ENCODE results near the gene WDR38.

Gene WDR38

GRCh38 chr9:124881138-124881743 lies 28.0 kb downstream of the WDR38 start:
- Mint-ChIP-seq H3K27me3 (no peaks in the 10 kb centered on the region), H3K27ac (no peak overlapping the region), H3K4me3 (no peak overlapping the region), H3K4me1 (peaks cover 6% of the 10 kb centered on the region), H3K9me3 (no peaks in the 10 kb centered on the region)
- no peak for ATAC-seq
- no peak for DNase-seq

DNA sequence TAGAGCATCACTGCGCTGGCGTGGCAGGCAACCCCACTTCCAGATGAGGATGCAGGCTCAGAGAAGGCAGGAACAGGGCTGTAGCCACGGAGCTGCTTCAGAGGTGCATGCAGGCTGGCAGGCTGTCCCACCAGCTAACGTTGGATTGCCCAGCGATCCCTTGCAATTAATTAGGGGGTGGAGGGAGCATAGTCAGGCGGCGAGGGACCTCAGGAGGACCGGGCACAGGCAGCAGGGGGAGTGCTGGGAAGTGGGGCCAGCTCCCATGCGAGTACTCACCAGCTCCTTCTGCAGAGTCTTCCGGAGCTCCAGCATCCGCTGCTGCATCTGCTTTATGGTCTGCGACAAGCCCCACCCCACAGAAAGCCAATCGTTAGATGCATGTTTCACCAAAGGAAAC lies 29.0 kb downstream of the WDR38 start:
- no peaks in the 10 kb centered on the region for H3K27me3 Mint-ChIP-seq
- H3K4me3 Mint-ChIP-seq: no peak overlapping the region
- H3K4me1 Mint-ChIP-seq: peaks cover under 1% of the 10 kb centered on the region
- H3K9me3 Mint-ChIP-seq: no peaks in the 10 kb centered on the region
- H3K27ac Mint-ChIP-seq: no peak overlapping the region
- no peak for DNase-seq
- no peak for ATAC-seq

DNA sequence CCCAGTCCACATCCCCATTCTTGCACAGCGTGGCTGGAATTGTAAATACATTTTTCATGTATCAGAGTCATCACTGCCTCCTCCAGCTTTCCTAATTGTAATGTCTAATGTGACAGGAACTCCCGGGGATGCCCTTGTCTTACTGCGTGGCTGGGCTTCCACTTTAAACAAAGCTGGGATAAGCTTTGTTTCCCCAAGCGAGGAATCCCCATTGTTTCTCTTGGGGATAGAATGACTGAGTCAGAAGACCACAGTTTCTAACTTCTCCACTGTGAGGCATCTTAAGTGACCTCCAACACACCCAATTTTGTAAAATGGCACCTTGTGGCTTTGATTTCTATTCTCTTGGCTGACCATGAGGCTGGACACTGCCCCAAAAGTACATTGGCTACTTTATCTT lies 31.1 kb downstream of the WDR38 start:
- ATAC-seq (no peak), DNase-seq (no peak)
- no peak overlapping the region for H3K4me3 Mint-ChIP-seq
- H3K27ac Mint-ChIP-seq: no peak overlapping the region
- H3K27me3 Mint-ChIP-seq: no peaks in the 10 kb centered on the region
- no peaks in the 10 kb centered on the region for H3K9me3 Mint-ChIP-seq
- no peaks in the 10 kb centered on the region for H3K4me1 Mint-ChIP-seq

GRCh38 chr9:124885551-124885950 lies 32.3 kb downstream of the WDR38 start:
- DNase-seq (no peak), ATAC-seq (no peak)
- H3K4me3 Mint-ChIP-seq: no peak overlapping the region
- H3K27ac Mint-ChIP-seq: no peak overlapping the region
- H3K9me3 Mint-ChIP-seq: no peaks in the 10 kb centered on the region
- H3K27me3 Mint-ChIP-seq: peaks cover 4% of the 10 kb centered on the region
- no peaks in the 10 kb centered on the region for H3K4me1 Mint-ChIP-seq

DNA sequence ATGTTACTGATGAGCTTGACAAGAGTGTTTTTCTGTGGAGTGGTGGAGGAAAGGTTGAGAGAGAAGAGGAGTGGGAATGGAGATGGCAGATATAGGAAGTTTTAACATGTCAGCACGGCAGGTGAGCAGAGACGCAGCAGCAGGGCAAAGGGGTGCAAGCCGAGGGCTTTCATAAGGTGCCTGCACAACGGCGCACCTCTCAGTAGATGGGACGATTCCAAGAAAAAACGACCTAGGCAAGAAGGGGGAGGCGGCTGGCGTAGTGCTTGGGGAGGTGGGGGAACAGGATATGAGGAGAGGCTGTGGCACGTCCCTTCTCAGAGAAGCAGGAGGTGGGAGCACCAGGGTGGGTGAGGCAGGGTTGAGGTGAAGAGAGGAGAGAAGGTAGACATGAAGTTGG lies 33.2 kb downstream of the WDR38 start:
- no peak for ATAC-seq
- no peaks in the 10 kb centered on the region for H3K4me1 Mint-ChIP-seq
- no peak overlapping the region for H3K27ac Mint-ChIP-seq
- H3K4me3 Mint-ChIP-seq: no peak overlapping the region
- no peak for DNase-seq
- H3K27me3 Mint-ChIP-seq: peaks cover 7% of the 10 kb centered on the region
- H3K9me3 Mint-ChIP-seq: no peaks in the 10 kb centered on the region

GRCh38 chr9:124886866-124887492 lies 33.7 kb downstream of the WDR38 start:
- Mint-ChIP-seq H3K4me3 (no peak overlapping the region), H3K27ac (no peak overlapping the region), H3K27me3 (peaks cover 7% of the 10 kb centered on the region), H3K9me3 (no peaks in the 10 kb centered on the region), H3K4me1 (no peaks in the 10 kb centered on the region)
- DNase-seq: no peak
- no peak for ATAC-seq

DNA sequence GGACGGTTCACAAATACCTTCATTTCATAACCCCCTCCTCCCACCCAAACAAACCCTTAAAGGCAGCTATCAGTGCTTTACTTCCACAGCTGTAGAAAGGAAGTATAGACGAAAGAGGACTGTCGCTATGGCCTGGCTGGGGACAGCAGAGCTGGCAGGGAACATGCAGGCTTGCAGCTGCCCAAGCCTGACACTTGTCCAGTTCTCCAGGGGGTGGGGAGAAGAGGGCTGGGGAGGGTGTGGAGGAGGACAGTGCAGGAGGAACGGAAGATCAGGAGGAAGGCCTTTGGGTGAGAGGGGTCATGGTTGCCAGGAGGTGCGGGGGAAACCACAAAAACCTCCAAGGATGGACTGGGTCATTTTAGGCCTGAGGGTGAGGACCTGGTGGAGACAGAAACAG lies 34.6 kb downstream of the WDR38 start:
- no peak for DNase-seq
- no peak for ATAC-seq
- Mint-ChIP-seq H3K9me3 (no peaks in the 10 kb centered on the region), H3K4me1 (no peaks in the 10 kb centered on the region), H3K4me3 (no peak overlapping the region), H3K27me3 (peaks cover 7% of the 10 kb centered on the region), H3K27ac (no peak overlapping the region)

GRCh38 chr9:124889006-124889405 lies 35.7 kb downstream of the WDR38 start:
- no peaks in the 10 kb centered on the region for H3K4me1 Mint-ChIP-seq
- no peak overlapping the region for H3K4me3 Mint-ChIP-seq
- peaks cover 7% of the 10 kb centered on the region for H3K27me3 Mint-ChIP-seq
- H3K27ac Mint-ChIP-seq: no peak overlapping the region
- DNase-seq (no peak), ATAC-seq (no peak)
- H3K9me3 Mint-ChIP-seq: no peaks in the 10 kb centered on the region

- H3K27me3 Mint-ChIP-seq: peaks cover 7% of the 10 kb centered on the region
- H3K27ac Mint-ChIP-seq: no peak overlapping the region
- DNase-seq (no peak), ATAC-seq (no peak)
- H3K4me1 Mint-ChIP-seq: peaks cover 7% of the 10 kb centered on the region
- no peak overlapping the region for H3K4me3 Mint-ChIP-seq
- H3K9me3 Mint-ChIP-seq: no peaks in the 10 kb centered on the region
These were observed 36.9 kb downstream of the WDR38 start for GRCh38 chr9:124890179-124890578.

DNA sequence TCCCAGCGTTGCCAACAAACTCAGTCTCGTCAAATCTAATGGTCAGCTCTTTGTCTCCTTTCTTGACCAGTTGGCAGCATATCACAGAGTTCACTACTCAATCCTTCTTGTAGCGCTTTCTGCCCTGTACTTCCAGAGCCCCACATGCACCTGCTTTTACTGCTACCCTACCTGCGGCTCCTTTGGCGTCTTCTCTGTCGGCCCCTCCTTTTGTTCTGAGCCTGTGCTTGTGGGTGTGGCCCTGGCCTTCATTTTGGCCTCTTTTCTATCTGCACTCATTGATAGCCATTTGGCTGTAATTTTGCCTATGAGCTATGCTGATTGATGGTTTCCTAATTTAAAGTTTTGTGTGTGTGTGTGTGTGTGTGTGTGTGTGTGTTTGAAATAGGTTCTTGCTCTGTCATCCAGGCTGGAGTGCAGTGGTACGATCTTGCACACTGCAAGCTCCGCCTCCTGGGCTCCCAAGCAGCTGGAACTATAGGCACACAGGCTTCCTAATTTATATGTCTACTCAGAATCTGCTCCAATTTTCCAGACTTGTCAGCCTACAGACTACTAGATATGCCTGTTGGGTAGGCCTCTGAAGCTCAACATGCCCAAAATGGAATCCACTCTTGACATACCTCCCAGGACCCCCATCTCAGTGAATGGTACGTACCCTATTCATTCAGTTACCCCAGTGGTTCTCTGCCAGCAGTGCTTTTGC lies 40.9 kb downstream of the WDR38 start:
- ATAC-seq: no peak
- H3K4me3 Mint-ChIP-seq: no peak overlapping the region
- peaks cover 7% of the 10 kb centered on the region for H3K27me3 Mint-ChIP-seq
- no peak for DNase-seq
- H3K9me3 Mint-ChIP-seq: no peaks in the 10 kb centered on the region
- no peak overlapping the region for H3K27ac Mint-ChIP-seq
- peaks cover 20% of the 10 kb centered on the region for H3K4me1 Mint-ChIP-seq

DNA sequence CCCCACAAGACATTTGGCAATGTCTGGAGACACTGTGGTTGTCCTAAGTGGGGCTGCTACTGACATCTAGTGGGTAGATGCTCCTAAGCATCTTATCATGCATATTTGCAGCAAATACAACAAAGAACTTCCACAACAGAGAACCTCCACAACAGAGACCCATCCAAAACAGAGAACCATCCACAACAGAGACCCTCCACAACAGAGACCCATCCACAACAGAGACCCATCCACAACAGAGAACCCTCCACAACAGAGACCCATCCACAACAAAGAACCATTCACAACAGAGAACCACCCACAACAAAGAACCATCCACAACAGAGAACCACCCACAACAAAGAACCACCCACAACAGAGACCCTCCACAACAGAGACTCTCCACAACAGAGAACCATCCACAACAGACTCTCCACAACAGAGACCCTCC lies 41.5 kb downstream of the WDR38 start:
- Mint-ChIP-seq H3K27me3 (peaks cover 7% of the 10 kb centered on the region), H3K4me3 (no peak overlapping the region), H3K27ac (peak overlapping the region; percentile 1 to 56), H3K9me3 (no peaks in the 10 kb centered on the region), H3K4me1 (peaks cover 20% of the 10 kb centered on the region)
- ATAC-seq: peak; percentile 87
- peak; percentile 29 to 45 for DNase-seq

- H3K9me3 Mint-ChIP-seq: no peaks in the 10 kb centered on the region
- no peak for ATAC-seq
- no peak for DNase-seq
- H3K4me1 Mint-ChIP-seq: peaks cover 20% of the 10 kb centered on the region
- H3K27ac Mint-ChIP-seq: no peak overlapping the region
- no peaks in the 10 kb centered on the region for H3K27me3 Mint-ChIP-seq
- no peak overlapping the region for H3K4me3 Mint-ChIP-seq
These were observed 44.6 kb downstream of the WDR38 start for GRCh38 chr9:124897570-124898460.

DNA sequence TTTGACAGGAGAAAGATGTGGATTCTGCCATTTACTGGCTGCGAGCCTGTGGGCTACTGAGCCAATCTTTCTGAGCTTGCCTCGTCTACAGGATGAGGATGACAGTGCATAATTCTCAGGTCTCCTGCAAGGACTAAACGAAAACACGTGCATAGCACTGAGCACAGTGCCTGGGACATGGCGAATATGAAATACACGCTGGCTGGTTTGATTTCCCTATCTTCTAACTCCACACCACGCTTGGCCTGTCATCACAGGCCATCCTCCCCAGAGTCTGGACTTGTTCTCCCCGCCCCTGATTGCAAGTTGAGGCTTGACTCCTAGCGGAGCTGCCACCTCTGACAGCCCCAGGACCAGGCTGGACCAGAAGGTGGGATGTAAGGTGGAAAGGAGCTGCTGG lies 46.6 kb downstream of the WDR38 start:
- H3K9me3 Mint-ChIP-seq: no peaks in the 10 kb centered on the region
- H3K4me1 Mint-ChIP-seq: peaks cover 16% of the 10 kb centered on the region
- ATAC-seq (no peak), DNase-seq (no peak)
- H3K4me3 Mint-ChIP-seq: no peak overlapping the region
- peaks cover 8% of the 10 kb centered on the region for H3K27me3 Mint-ChIP-seq
- H3K27ac Mint-ChIP-seq: no peak overlapping the region

- no peak for ATAC-seq
These were observed 53.7 kb downstream of the WDR38 start for GRCh38 chr9:124906966-124907365.

More at GRCh38 chr9:124906966-124907365, 53.7 kb downstream of the WDR38 start:
- Mint-ChIP-seq H3K27ac (no peak overlapping the region), H3K9me3 (no peaks in the 10 kb centered on the region), H3K4me1 (no peaks in the 10 kb centered on the region), H3K27me3 (peaks cover 8% of the 10 kb centered on the region), H3K4me3 (no peak overlapping the region)
- DNase-seq: no peak

All from stimulated activated naive CD8-positive, alpha-beta T cell treated with anti-CD3 and anti-CD28 coated beads, Interleukin-15, amount 100 ng/mL, for 72 hours (primary cell).